Neural cell (in vitro differentiated cells): ENCODE data around the gene NOB1. TPM values are rescaled to one million over a fixed set of nuclear protein-coding genes. Genes with fewer than 3 reads are reported as not detected.

Experiments
- H2AFZ ChIP-seq: fragments of 200-600, 300-800 bp; sonication (generic), shearing (Covaris generic); 2 replicates; pipeline ENCODE4 v1.6.0; 2014; ENCODE audit warnings: low read depth, mild to moderate bottlenecking, antibody characterized with exemption, low read length, moderate library complexity
- H3F3A ChIP-seq: fragments of 200-600 bp; shearing (Covaris generic); 2 replicates; pipeline ENCODE4 v1.6.1; 2016; ENCODE audit warnings: mild to moderate bottlenecking, moderate library complexity, mixed read lengths, antibody characterized with exemption, low read length; ENCODE audit not compliant: insufficient read depth, poor library complexity, severe bottlenecking
- H3K27ac ChIP-seq: fragments of 200-600, 300-800 bp; sonication (generic), shearing (Covaris generic); 2 replicates; pipeline ENCODE4 v1.5.1; 2014; ENCODE audit warnings: mild to moderate bottlenecking, low read length, moderate library complexity
- H3K27me3 ChIP-seq: fragments of 300-800, 200-600 bp; sonication (generic), shearing (Covaris generic); 2 replicates; pipeline ENCODE4 v1.6.0; 2014; ENCODE audit warnings: mild to moderate bottlenecking, low read depth, low read length, moderate library complexity; ENCODE audit not compliant: insufficient read depth
- H3K36me3 ChIP-seq: fragments of 300-800, 200-600 bp; sonication (generic), shearing (Covaris generic); 2 replicates; pipeline ENCODE4 v1.5.1; 2014; ENCODE audit warnings: mild to moderate bottlenecking, antibody characterized with exemption, low read length, moderate library complexity; ENCODE audit not compliant: insufficient read depth
- H3K4me2 ChIP-seq: fragments of 300-800, 200-600 bp; sonication (generic), shearing (Covaris generic); 2 replicates; pipeline ENCODE4 v1.6.0; 2014; ENCODE audit warnings: mild to moderate bottlenecking, low read length
- H3K4me3 ChIP-seq: fragments of 300-800, 200-600 bp; sonication (generic), shearing (Covaris generic); 2 replicates; pipeline ENCODE4 v1.5.1; 2014; ENCODE audit warnings: mild to moderate bottlenecking, low read length, moderate library complexity
- H3K79me2 ChIP-seq: fragments of 200-600 bp; shearing (Covaris generic); replicated peaks from 2 replicates; pipeline ENCODE4 v1.6.0; 2014; ENCODE audit warnings: mild to moderate bottlenecking, low read length, moderate library complexity; ENCODE audit not compliant: insufficient read depth
- H3K9ac ChIP-seq: fragments of 300-800, 200-600 bp; sonication (generic), shearing (Covaris generic); 2 replicates; pipeline ENCODE4 v1.6.1; 2016; ENCODE audit warnings: mild to moderate bottlenecking, low read length, mixed read lengths
- H3K9me2 ChIP-seq: fragments of 200-600 bp; shearing (Covaris generic); 2 replicates; pipeline ENCODE4 v1.6.1; 2016; ENCODE audit warnings: mild to moderate bottlenecking, low read length, mixed read lengths; ENCODE audit not compliant: insufficient read depth
- H3K9me3 ChIP-seq: fragments of 200-600, 300-800 bp; sonication (generic), shearing (Covaris generic); 2 replicates; pipeline ENCODE4 v1.6.1; 2016; ENCODE audit warnings: mild to moderate bottlenecking, mixed run types, low read length, moderate library complexity, mixed read lengths
- H4K20me1 ChIP-seq: fragments of 200-600 bp; shearing (Covaris generic); 2 replicates; pipeline ENCODE4 v1.6.1; 2016; ENCODE audit warnings: mild to moderate bottlenecking, mixed run types; ENCODE audit not compliant: insufficient read depth
- EP300 ChIP-seq: fragments of 450-650 bp; conservative IDR thresholded peaks from 2 replicates; pipeline ENCODE4 v1.6.1; 2014; ENCODE audit warnings: antibody characterized with exemption, mild to moderate bottlenecking, moderate library complexity; ENCODE audit not compliant: poor library complexity, severe bottlenecking
- EZH2 ChIP-seq: fragments of 200-600, 300-800 bp; shearing (Covaris generic), sonication (generic); IDR thresholded peaks from 2 replicates; pipeline ENCODE4 v1.6.1; 2014; ENCODE audit warnings: antibody characterized with exemption, low read length, borderline replicate concordance, mild to moderate bottlenecking; ENCODE audit not compliant: insufficient read depth, poor library complexity, severe bottlenecking
- MXI1 ChIP-seq: fragments of 450-650 bp; conservative IDR thresholded peaks from 2 replicates; pipeline ENCODE4 v1.6.1; 2014; ENCODE audit warnings: antibody characterized with exemption, mild to moderate bottlenecking; ENCODE audit not compliant: poor library complexity, severe bottlenecking
- POLR2AphosphoS5 ChIP-seq: IDR thresholded peaks from 2 replicates; pipeline ENCODE4 v1.6.1; 2012
- RAD21 ChIP-seq: fragments of 450-650 bp; conservative IDR thresholded peaks from 2 replicates; pipeline ENCODE4 v1.6.1; 2014; ENCODE audit warnings: antibody characterized with exemption, mild to moderate bottlenecking, moderate library complexity
- SMC3 ChIP-seq: fragments of 450-650 bp; conservative IDR thresholded peaks from 2 replicates; pipeline ENCODE4 v1.6.1; 2014; ENCODE audit warnings: antibody characterized with exemption, mild to moderate bottlenecking, moderate library complexity; ENCODE audit not compliant: poor library complexity
- TAF1 ChIP-seq: IDR thresholded peaks from 2 replicates; pipeline ENCODE4 v1.6.1; 2012; ENCODE audit warnings: low read depth
- polyA plus RNA-seq: library from polyadenylated mRNA; depleted of rRNA; stranded (reverse); fragments of >200 nt; gene quantifications from 2 replicates; pipeline ENCODE4 v1.2.3, GENCODE V29; 2014
- TF ChIP-seq, protein P1 (sequence below): fragments of 450-650 bp; IDR thresholded peaks from 2 replicates; pipeline ENCODE4 v1.5.1; 2014; ENCODE audit warnings: antibody characterized with exemption, mild to moderate bottlenecking, moderate library complexity; ENCODE audit not compliant: poor library complexity, severe bottlenecking
- TF ChIP-seq, protein P2 (sequence below): IDR thresholded peaks from 2 replicates; pipeline ENCODE4 v1.6.1; 2012; ENCODE audit warnings: borderline replicate concordance

NOB1 gene
- polyA plus RNA-seq, 1 donor from 2014 or later = 8.7 TPM

DNA sequence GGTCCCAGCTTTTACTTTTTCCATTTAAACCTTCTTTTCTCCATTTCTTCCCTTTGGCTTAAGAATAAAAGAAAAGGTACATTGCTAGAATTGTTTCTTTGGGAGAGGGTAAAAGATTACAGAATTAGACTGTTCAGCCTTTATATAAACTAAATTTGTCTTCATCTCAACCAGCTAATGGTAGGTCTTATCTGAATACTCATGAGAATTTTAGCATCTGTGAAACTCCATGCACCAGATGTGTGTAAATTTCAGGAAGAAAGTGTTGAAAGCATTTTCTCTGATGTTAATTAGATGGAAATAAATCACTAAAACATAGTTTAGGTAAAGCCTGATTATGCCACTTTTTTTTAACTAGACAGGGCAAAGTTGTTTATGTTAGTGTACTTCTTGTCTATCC is 53.3 kb downstream of the NOB1 start:
- no peak overlapping the region for H3K9ac ChIP-seq
- no peaks in the 10 kb centered on the region for H4K20me1 ChIP-seq
- H3K4me3 ChIP-seq = no peak overlapping the region
- H2AFZ ChIP-seq = no peak overlapping the region
- no peaks in the 10 kb centered on the region for H3F3A ChIP-seq
- no peak overlapping the region for H3K27ac ChIP-seq
- no peaks in the 10 kb centered on the region for H3K79me2 ChIP-seq
- H3K9me2 ChIP-seq = no peaks in the 10 kb centered on the region
- no peaks in the 10 kb centered on the region for H3K9me3 ChIP-seq
- H3K27me3 ChIP-seq = no peaks in the 10 kb centered on the region
- H3K4me2 ChIP-seq = no peak overlapping the region
- TF ChIP-seq EP300 = no peak
- TF ChIP-seq SMC3 = no peak
- TF ChIP-seq, protein P1, sequence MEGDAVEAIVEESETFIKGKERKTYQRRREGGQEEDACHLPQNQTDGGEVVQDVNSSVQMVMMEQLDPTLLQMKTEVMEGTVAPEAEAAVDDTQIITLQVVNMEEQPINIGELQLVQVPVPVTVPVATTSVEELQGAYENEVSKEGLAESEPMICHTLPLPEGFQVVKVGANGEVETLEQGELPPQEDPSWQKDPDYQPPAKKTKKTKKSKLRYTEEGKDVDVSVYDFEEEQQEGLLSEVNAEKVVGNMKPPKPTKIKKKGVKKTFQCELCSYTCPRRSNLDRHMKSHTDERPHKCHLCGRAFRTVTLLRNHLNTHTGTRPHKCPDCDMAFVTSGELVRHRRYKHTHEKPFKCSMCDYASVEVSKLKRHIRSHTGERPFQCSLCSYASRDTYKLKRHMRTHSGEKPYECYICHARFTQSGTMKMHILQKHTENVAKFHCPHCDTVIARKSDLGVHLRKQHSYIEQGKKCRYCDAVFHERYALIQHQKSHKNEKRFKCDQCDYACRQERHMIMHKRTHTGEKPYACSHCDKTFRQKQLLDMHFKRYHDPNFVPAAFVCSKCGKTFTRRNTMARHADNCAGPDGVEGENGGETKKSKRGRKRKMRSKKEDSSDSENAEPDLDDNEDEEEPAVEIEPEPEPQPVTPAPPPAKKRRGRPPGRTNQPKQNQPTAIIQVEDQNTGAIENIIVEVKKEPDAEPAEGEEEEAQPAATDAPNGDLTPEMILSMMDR = no peak
- TF ChIP-seq RAD21 = no peak
- TF ChIP-seq, protein P2, sequence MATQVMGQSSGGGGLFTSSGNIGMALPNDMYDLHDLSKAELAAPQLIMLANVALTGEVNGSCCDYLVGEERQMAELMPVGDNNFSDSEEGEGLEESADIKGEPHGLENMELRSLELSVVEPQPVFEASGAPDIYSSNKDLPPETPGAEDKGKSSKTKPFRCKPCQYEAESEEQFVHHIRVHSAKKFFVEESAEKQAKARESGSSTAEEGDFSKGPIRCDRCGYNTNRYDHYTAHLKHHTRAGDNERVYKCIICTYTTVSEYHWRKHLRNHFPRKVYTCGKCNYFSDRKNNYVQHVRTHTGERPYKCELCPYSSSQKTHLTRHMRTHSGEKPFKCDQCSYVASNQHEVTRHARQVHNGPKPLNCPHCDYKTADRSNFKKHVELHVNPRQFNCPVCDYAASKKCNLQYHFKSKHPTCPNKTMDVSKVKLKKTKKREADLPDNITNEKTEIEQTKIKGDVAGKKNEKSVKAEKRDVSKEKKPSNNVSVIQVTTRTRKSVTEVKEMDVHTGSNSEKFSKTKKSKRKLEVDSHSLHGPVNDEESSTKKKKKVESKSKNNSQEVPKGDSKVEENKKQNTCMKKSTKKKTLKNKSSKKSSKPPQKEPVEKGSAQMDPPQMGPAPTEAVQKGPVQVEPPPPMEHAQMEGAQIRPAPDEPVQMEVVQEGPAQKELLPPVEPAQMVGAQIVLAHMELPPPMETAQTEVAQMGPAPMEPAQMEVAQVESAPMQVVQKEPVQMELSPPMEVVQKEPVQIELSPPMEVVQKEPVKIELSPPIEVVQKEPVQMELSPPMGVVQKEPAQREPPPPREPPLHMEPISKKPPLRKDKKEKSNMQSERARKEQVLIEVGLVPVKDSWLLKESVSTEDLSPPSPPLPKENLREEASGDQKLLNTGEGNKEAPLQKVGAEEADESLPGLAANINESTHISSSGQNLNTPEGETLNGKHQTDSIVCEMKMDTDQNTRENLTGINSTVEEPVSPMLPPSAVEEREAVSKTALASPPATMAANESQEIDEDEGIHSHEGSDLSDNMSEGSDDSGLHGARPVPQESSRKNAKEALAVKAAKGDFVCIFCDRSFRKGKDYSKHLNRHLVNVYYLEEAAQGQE = no peak
- TF ChIP-seq EZH2 = no peak
- no peak for TF ChIP-seq MXI1
- TF ChIP-seq TAF1 = no peak
- TF ChIP-seq POLR2AphosphoS5 = no peak
- peaks cover 6% of the 10 kb centered on the region for H3K36me3 ChIP-seq

DNA sequence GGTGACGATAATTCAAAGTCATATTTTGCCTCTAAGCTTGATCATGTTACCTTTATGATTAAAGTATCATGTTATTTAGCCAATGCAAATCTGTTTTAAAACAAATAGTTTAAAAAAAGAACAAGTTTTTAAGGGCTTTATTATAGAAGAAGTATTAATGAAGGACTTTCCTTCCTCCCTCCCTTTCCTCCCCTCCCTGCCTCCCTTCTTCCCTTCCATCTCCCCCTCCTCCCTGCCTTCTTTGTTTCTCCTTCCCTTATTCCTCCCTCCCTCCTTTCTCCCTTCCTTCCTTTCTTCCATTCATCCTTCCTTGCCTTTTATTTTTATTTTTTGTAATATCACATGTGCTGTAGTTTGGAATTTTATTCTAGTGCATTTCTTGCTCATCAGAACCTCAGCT is 54.8 kb downstream of the NOB1 start:
- no peaks in the 10 kb centered on the region for H3K9me3 ChIP-seq
- TF ChIP-seq TAF1 (no peak), MXI1 (no peak), EZH2 (no peak), SMC3 (no peak), RAD21 (no peak), EP300 (no peak), POLR2AphosphoS5 (no peak)
- TF ChIP-seq, protein P2 = no peak
- TF ChIP-seq, protein P1 = no peak
- no peaks in the 10 kb centered on the region for H3K79me2 ChIP-seq
- H4K20me1 ChIP-seq = no peaks in the 10 kb centered on the region
- no peaks in the 10 kb centered on the region for H3F3A ChIP-seq
- H3K36me3 ChIP-seq = peaks cover 6% of the 10 kb centered on the region
- no peak overlapping the region for H3K4me2 ChIP-seq
- no peaks in the 10 kb centered on the region for H3K27me3 ChIP-seq
- H3K27ac ChIP-seq = no peak overlapping the region
- H3K9me2 ChIP-seq = no peaks in the 10 kb centered on the region
- H3K4me3 ChIP-seq = no peak overlapping the region
- no peak overlapping the region for H2AFZ ChIP-seq
- no peak overlapping the region for H3K9ac ChIP-seq
